ENCODE data around the gene GBP7.

GBP7 gene

DNA sequence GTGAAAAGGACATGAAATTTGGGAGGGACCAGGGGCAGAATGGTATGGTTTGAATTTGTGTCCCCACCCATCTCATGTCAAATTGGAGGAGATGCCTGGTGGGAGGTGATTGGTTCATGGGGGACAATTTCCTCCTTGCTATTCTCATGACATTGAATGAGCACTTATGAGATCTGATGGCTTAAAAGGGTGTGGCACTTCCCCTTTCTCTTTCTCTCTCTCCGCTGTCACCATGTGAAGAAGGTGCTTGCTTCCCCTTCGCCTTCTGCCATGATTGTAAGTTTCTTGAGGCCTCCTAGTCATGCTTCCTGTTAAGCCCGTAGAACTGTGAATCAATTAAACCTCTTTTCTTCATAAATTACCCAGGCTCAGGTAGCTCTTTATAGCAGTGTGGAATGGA is 30.6 kb upstream of the GBP7 start:
- no peak for DNase-seq (ENCODE audit: low spot score)
- Histone ChIP-seq H3K36me3 (ENCODE audit: low read depth) (no peaks in the 10 kb centered on the region), H3K4me1 (ENCODE audit: insufficient read depth, poor library complexity, severe bottlenecking) (no peaks in the 10 kb centered on the region), H3K9me3 (ENCODE audit: severe bottlenecking) (peaks cover 4% of the 10 kb centered on the region), H3K4me3 (ENCODE audit: severe bottlenecking) (no peak overlapping the region), H3K27me3 (ENCODE audit: insufficient read depth, poor library complexity, severe bottlenecking) (no peaks in the 10 kb centered on the region), H3K27ac (ENCODE audit: poor library complexity, severe bottlenecking) (no peak overlapping the region)
- no peak for ATAC-seq (ENCODE audit: low read depth)
- TF ChIP-seq, protein P1, sequence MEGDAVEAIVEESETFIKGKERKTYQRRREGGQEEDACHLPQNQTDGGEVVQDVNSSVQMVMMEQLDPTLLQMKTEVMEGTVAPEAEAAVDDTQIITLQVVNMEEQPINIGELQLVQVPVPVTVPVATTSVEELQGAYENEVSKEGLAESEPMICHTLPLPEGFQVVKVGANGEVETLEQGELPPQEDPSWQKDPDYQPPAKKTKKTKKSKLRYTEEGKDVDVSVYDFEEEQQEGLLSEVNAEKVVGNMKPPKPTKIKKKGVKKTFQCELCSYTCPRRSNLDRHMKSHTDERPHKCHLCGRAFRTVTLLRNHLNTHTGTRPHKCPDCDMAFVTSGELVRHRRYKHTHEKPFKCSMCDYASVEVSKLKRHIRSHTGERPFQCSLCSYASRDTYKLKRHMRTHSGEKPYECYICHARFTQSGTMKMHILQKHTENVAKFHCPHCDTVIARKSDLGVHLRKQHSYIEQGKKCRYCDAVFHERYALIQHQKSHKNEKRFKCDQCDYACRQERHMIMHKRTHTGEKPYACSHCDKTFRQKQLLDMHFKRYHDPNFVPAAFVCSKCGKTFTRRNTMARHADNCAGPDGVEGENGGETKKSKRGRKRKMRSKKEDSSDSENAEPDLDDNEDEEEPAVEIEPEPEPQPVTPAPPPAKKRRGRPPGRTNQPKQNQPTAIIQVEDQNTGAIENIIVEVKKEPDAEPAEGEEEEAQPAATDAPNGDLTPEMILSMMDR (IDR thresholded peaks at IDR 0.05; ENCODE audit: poor library complexity, severe bottlenecking): no peak

DNA sequence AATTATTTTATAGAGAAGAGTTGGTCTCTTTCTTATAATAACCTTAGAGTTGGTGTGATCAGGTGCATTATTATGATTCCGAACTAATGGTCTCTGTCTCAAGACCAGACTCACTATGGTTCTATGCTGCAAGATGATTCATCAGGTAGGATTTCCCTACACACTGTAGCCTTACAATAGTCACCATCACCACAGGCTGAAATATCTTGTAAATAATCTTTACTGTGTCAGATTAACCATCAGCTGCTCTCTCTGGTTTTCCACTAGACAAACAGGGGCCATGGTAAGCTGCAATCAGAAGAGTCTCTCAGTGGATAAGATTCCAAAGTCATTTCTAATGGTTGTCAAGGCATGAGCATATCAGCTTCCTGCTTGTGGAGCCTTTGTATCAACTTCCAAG is 27.4 kb upstream of the GBP7 start:
- H3K4me1 ChIP-seq (ENCODE audit: insufficient read depth, poor library complexity, severe bottlenecking): no peaks in the 10 kb centered on the region
- no peaks in the 10 kb centered on the region for H3K36me3 ChIP-seq (ENCODE audit: low read depth)
- no peaks in the 10 kb centered on the region for H3K27me3 ChIP-seq (ENCODE audit: insufficient read depth, poor library complexity, severe bottlenecking)
- H3K9me3 ChIP-seq (ENCODE audit: severe bottlenecking): peaks cover 2% of the 10 kb centered on the region
- DNase-seq (ENCODE audit: low spot score): no peak
- no peak overlapping the region for H3K27ac ChIP-seq (ENCODE audit: poor library complexity, severe bottlenecking)
- TF ChIP-seq, protein P1 (IDR thresholded peaks at IDR 0.05; ENCODE audit: poor library complexity, severe bottlenecking): no peak
- ATAC-seq (ENCODE audit: low read depth): peak; percentile 66
- H3K4me3 ChIP-seq (ENCODE audit: severe bottlenecking): no peak overlapping the region

DNA sequence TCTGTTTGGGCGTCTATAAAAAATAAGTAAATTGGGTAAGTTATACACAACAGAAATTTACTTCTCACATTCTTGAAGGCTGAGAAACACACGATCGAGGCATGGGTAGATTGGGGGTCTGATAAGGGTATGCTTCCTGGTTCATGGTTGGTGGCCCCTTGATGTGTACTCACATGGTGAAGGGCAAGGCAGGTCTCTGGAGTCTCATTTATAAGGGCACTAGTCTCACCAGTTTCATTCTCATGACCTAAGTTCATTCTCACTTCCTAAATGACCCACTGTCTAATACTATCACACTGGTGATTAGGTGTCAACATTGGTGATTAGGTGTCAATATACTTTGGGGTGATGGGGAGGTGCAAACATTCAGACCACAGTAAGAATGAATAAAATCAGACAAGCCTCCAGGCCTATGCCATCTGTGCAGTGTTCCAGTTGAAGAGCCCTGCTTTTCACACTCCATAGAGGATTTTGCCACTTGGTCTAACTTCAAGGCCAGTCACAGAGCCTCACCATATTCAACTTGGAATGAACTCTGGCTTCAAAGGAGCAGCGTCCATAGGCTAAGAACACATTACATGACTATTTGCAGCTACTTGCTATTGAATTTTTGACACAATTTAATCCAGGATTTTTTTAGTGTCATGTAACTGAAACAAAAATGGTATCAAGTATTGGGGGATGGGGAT is 25.4 kb upstream of the GBP7 start:
- ATAC-seq (ENCODE audit: low read depth) (no peak), DNase-seq (ENCODE audit: low spot score) (no peak)
- Histone ChIP-seq H3K4me3 (ENCODE audit: severe bottlenecking) (no peak overlapping the region), H3K27ac (ENCODE audit: poor library complexity, severe bottlenecking) (no peak overlapping the region), H3K27me3 (ENCODE audit: insufficient read depth, poor library complexity, severe bottlenecking) (no peaks in the 10 kb centered on the region), H3K9me3 (ENCODE audit: severe bottlenecking) (peaks cover 2% of the 10 kb centered on the region), H3K36me3 (ENCODE audit: low read depth) (no peaks in the 10 kb centered on the region), H3K4me1 (ENCODE audit: insufficient read depth, poor library complexity, severe bottlenecking) (no peaks in the 10 kb centered on the region)
- TF ChIP-seq, protein P1 (IDR thresholded peaks at IDR 0.05; ENCODE audit: poor library complexity, severe bottlenecking): no peak

DNA sequence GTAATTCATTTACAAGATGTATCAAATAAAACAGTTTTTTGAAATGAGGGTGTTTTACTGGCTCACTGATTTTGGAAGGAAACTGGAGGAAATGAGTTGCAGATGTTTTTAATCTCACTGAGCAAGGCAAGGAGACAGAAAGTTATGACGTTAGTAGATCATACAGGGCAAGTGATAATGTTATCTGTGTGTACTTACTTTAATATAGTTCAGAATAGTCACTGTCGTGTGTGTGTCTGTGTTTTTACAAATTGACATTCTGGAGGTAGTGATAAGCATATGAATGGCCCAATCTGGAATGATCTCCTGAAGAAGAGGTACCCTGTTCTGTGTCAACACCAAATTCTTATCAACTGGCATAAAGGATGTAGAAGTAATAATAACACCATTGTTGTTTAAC is 24.9 kb upstream of the GBP7 start:
- Histone ChIP-seq H3K9me3 (ENCODE audit: severe bottlenecking) (peaks cover under 1% of the 10 kb centered on the region), H3K4me3 (ENCODE audit: severe bottlenecking) (no peak overlapping the region), H3K36me3 (ENCODE audit: low read depth) (no peaks in the 10 kb centered on the region), H3K4me1 (ENCODE audit: insufficient read depth, poor library complexity, severe bottlenecking) (no peaks in the 10 kb centered on the region), H3K27ac (ENCODE audit: poor library complexity, severe bottlenecking) (no peak overlapping the region), H3K27me3 (ENCODE audit: insufficient read depth, poor library complexity, severe bottlenecking) (no peaks in the 10 kb centered on the region)
- ATAC-seq (ENCODE audit: low read depth): no peak
- DNase-seq (ENCODE audit: low spot score): no peak
- TF ChIP-seq, protein P1 (IDR thresholded peaks at IDR 0.05; ENCODE audit: poor library complexity, severe bottlenecking): no peak

DNA sequence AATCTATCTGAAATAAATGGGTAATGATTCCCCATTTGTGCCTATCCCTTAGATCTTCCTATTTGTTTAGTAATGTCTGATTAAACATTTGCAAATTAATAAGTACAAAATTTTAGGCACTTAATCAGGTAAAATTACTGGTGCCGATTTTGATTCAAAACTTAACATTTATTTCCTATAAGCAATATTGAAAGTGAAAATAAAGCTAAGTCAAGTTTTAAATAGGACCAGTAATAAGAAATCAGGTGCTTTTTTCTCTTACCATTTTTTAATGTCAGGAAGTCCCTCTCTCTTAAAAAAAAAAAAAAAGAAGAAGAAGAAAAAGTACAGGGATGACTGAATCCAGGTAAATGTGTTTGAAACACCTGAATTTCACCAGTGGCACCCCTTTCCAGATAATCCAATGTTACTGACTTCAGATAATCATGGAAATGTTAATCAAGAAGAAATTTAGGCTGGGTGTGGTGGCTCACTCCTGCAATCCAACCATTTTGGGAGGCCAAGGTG is 23.8 kb upstream of the GBP7 start:
- no peak for DNase-seq (ENCODE audit: low spot score)
- H3K4me3 ChIP-seq (ENCODE audit: severe bottlenecking): no peak overlapping the region
- H3K9me3 ChIP-seq (ENCODE audit: severe bottlenecking): no peaks in the 10 kb centered on the region
- no peak overlapping the region for H3K27ac ChIP-seq (ENCODE audit: poor library complexity, severe bottlenecking)
- no peaks in the 10 kb centered on the region for H3K36me3 ChIP-seq (ENCODE audit: low read depth)
- ATAC-seq (ENCODE audit: low read depth): no peak
- no peaks in the 10 kb centered on the region for H3K4me1 ChIP-seq (ENCODE audit: insufficient read depth, poor library complexity, severe bottlenecking)
- TF ChIP-seq, protein P1 (IDR thresholded peaks at IDR 0.05; ENCODE audit: poor library complexity, severe bottlenecking): no peak
- H3K27me3 ChIP-seq (ENCODE audit: insufficient read depth, poor library complexity, severe bottlenecking): no peaks in the 10 kb centered on the region

Data from RWPE2 (cell line).